Thoracic aorta (tissue), 2 donors: ENCODE measurements around the gene STXBP6. TPM values are rescaled to one million over a fixed set of nuclear protein-coding genes. Genes with fewer than 3 reads are reported as not detected.

Experiments
- ATAC-seq: fragments of 150-250 bp; one replicate; pipeline ENCODE4 v1.8.0; 2017; ENCODE audit warnings: low read depth; ENCODE audit not compliant: insufficient number of reproducible peaks, low FRiP score
- DNase-seq: peaks from one replicate; pipeline ENCODE4 v3.0.0-alpha.2; 2020; ENCODE audit warnings: low spot score
- H3K27ac ChIP-seq, 2 donors: fragments of 200-600 bp; sonication (generic); 1 replicate in 1 of 2; 2 replicates in 1 of 2; pipeline ENCODE4 v1.5.1; 2016; ENCODE audit warnings: mild to moderate bottlenecking in 2 of 2, moderate library complexity in 2 of 2
- H3K27me3 ChIP-seq: fragments of 200-600 bp; sonication (generic); replicated peaks from 2 replicates; pipeline ENCODE4 v1.6.0; 2016; ENCODE audit warnings: mild to moderate bottlenecking; ENCODE audit not compliant: insufficient read depth
- H3K36me3 ChIP-seq: fragments of 200-600 bp; sonication (generic); one replicate; pipeline ENCODE4 v1.5.1; 2016
- H3K4me1 ChIP-seq, 2 donors: fragments of 200-600 bp; sonication (generic); 1 replicate in 1 of 2; 2 replicates in 1 of 2; pipeline versions ENCODE4 v1.5.1 to v1.6.0; 2016; ENCODE audit warnings: low read depth in 2 of 2, mild to moderate bottlenecking in 1 of 2; ENCODE audit not compliant: control insufficient read depth in 1 of 2
- H3K4me3 ChIP-seq: fragments of 200-600 bp; sonication (generic); 2 replicates; pipeline ENCODE4 v1.5.1; 2016; ENCODE audit warnings: mild to moderate bottlenecking
- H3K9me3 ChIP-seq: fragments of 200-600 bp; sonication (generic); 2 replicates; pipeline ENCODE4 v1.5.1; 2016
- total RNA-seq, 2 donors: library from RNA; depleted of rRNA; stranded (reverse); fragments of >200 nt; gene quantifications; one replicate each; pipeline versions ENCODE4 v1.1.0 to v1.2.3, GENCODE V29; 2016
- TF ChIP-seq, protein P1 (sequence below): fragments of 200-600 bp; sonication (generic); IDR thresholded peaks from one replicate; pipeline ENCODE4 v1.5.1; 2019; ENCODE audit warnings: antibody characterized with exemption

Gene STXBP6
- total RNA-seq, 2 donors from 2014 or later = 3.1 to 4.4 TPM

DNA sequence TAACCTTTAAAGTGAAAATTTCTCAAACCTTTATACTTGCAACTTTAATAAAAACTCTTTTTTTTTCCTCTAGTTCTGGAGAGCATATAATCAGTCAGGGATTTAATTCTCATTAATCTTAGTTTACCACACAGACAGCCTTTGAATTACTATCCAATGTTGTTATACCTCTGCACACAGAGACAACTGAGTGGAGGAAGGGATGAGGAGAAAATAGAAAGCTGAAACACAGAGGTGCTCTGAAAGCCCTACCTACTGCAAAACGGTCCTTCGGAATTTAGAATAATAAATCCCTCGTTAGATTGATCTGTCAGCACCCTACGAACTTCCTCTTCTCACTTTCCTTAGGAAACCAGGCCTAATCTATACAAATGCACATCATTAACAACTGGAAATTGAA lies 122.1 kb downstream of the STXBP6 start:
- H3K36me3 ChIP-seq = no peaks in the 10 kb centered on the region
- no peaks in the 10 kb centered on the region for H3K27me3 ChIP-seq
- DNase-seq (no peak), ATAC-seq (no peak)
- H3K9me3 ChIP-seq = no peaks in the 10 kb centered on the region
- H3K4me1 ChIP-seq = no peaks in the 10 kb centered on the region
- H3K27ac ChIP-seq = no peak overlapping the region
- TF ChIP-seq, protein P1, sequence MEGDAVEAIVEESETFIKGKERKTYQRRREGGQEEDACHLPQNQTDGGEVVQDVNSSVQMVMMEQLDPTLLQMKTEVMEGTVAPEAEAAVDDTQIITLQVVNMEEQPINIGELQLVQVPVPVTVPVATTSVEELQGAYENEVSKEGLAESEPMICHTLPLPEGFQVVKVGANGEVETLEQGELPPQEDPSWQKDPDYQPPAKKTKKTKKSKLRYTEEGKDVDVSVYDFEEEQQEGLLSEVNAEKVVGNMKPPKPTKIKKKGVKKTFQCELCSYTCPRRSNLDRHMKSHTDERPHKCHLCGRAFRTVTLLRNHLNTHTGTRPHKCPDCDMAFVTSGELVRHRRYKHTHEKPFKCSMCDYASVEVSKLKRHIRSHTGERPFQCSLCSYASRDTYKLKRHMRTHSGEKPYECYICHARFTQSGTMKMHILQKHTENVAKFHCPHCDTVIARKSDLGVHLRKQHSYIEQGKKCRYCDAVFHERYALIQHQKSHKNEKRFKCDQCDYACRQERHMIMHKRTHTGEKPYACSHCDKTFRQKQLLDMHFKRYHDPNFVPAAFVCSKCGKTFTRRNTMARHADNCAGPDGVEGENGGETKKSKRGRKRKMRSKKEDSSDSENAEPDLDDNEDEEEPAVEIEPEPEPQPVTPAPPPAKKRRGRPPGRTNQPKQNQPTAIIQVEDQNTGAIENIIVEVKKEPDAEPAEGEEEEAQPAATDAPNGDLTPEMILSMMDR = no peak
- no peak overlapping the region for H3K4me3 ChIP-seq

DNA sequence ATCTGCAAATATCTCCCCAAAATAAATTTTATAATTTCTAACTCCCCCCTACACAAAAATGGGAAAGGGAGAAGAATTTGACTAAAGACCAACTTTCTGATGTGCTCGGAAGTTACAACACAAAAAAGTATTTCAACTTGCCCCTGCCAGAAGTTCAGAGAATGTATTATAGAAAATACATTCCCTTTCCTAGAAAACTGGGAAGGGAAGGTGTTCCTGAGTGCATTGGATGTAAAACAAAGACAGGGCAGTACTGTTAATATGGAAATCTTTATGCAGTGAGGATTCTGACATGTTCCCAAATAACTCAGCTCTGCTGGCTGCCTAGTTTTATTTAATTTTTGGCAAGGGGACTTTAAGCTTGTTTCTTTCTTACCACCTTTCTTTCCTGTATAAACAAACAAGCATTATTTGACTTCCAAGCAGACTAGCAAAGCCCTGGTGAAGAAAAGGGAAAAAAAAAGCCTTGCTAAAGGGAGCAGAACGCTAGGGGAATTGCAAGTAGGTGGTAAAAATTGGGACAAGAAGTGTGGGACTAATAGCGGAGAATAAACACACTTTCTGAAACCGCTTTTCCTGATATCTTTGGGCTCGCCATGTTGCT lies 124.1 kb downstream of the STXBP6 start:
- H3K4me3 ChIP-seq = no peak overlapping the region
- no peaks in the 10 kb centered on the region for H3K9me3 ChIP-seq
- no peaks in the 10 kb centered on the region for H3K36me3 ChIP-seq
- TF ChIP-seq, protein P1 = no peak
- H3K27ac ChIP-seq = no peak overlapping the region
- ATAC-seq (no peak), DNase-seq (no peak)
- H3K4me1 ChIP-seq = no peaks in the 10 kb centered on the region
- no peaks in the 10 kb centered on the region for H3K27me3 ChIP-seq

DNA sequence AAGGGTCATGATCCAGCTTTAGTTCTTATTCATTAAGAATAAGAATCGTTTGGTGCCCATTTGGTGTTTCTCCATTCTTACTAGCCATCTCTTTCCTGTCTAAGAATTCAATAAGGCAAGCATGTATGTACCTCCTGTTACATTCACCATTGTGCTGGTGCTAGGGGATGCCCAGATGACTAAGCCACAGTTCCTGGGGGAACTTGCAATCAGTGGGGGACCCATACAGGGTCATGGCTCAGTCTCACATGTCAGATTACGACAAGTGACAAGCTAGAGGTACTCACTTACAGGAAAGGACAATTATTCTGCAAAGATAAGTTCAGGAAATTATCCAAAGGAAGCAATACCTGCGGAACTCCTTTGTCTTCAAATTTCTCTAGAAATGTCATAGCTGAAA lies 125.4 kb downstream of the STXBP6 start:
- Histone ChIP-seq H3K36me3 (no peaks in the 10 kb centered on the region), H3K4me3 (no peak overlapping the region), H3K4me1 (no peaks in the 10 kb centered on the region), H3K27me3 (no peaks in the 10 kb centered on the region), H3K27ac (no peak overlapping the region), H3K9me3 (no peaks in the 10 kb centered on the region)
- ATAC-seq = no peak
- TF ChIP-seq, protein P1 = no peak
- no peak for DNase-seq

DNA sequence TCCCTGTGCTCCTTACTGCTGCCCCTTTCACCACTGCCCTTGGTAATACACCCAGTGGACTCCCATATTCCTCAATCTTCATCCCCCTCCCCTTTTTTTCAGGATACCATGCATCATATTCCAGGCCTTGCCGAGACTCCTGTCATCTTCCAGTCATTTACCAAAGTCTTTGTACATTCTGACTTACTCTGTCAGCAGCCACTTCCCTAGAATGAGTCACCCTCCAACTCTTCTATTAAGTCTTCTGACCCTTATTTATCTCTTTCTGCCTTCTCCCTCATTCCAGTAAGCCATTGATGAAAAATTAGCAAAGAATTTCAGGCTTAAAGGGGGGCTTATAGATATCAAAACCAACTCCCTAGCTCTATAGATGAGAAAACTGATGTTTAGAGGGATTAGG lies 128.0 kb downstream of the STXBP6 start:
- Histone ChIP-seq H3K4me3 (no peak overlapping the region), H3K27ac (no peak overlapping the region), H3K36me3 (no peaks in the 10 kb centered on the region), H3K27me3 (no peaks in the 10 kb centered on the region), H3K9me3 (no peaks in the 10 kb centered on the region), H3K4me1 (no peaks in the 10 kb centered on the region)
- ATAC-seq (no peak), DNase-seq (no peak)
- TF ChIP-seq, protein P1 = no peak

DNA sequence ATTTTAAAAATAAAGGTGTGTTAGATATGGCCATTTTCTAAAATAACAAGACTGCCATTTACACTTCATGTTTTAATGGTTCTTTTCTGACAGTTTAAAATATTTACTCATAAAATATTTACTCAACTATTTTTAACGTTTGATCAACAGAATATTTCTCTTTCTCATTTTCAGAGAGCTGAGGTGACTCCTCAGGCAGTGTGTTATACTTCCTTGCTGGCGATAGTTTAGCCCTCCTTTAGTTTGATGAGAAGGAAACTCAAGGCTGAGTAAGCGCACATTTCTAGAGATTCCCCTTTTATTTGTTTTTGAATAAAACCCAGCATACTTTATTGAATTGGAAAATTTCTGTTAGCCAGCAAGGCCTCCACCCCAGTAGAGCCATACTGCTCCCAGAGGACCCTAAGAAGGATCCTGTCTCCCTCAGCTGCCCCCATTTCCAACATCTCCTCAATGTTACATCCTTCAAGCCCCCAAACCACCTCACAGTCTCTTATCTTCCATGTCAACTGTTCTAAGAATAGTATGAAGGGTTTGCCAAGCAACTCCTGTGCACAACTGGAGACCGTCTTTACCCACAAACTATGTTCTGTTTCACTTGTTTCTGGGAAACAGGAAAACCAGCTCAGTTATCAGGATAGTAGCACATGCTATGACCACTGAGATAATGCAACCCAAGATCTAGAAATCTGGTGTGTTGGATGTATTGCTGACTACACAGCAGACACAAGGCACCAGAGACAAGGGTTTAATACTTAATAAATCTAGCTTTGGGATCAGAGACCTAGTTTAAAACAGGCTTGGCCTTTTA lies 129.5 kb downstream of the STXBP6 start:
- TF ChIP-seq, protein P1 = no peak
- no peak for DNase-seq
- H3K36me3 ChIP-seq = no peaks in the 10 kb centered on the region
- H3K4me3 ChIP-seq = no peak overlapping the region
- H3K27me3 ChIP-seq = no peaks in the 10 kb centered on the region
- H3K9me3 ChIP-seq = no peaks in the 10 kb centered on the region
- no peak overlapping the region for H3K27ac ChIP-seq
- no peaks in the 10 kb centered on the region for H3K4me1 ChIP-seq
- ATAC-seq = no peak
